ENCODE results near the gene CPA5.

CPA5 gene

DNA sequence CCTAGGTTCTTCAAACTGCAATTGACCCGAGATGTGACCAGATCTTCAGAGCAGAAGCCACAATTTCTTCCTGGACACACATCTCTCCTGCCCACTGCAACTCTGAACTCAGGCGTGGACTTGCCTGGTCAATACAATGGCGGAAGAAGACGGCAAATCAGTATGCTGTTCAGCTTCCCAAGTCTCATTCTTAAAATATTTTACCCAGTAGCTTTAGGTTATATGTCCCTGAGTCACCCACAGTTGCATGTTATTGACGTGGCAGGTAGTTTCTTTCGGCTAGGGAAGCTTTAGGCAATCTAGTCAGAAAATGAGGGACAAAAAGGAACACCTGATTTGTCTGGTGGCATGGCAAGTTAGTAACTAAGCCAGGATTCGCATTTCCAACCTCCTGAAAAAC, 73.7 kb downstream of the CPA5 start:
- TF ChIP-seq, protein P1, sequence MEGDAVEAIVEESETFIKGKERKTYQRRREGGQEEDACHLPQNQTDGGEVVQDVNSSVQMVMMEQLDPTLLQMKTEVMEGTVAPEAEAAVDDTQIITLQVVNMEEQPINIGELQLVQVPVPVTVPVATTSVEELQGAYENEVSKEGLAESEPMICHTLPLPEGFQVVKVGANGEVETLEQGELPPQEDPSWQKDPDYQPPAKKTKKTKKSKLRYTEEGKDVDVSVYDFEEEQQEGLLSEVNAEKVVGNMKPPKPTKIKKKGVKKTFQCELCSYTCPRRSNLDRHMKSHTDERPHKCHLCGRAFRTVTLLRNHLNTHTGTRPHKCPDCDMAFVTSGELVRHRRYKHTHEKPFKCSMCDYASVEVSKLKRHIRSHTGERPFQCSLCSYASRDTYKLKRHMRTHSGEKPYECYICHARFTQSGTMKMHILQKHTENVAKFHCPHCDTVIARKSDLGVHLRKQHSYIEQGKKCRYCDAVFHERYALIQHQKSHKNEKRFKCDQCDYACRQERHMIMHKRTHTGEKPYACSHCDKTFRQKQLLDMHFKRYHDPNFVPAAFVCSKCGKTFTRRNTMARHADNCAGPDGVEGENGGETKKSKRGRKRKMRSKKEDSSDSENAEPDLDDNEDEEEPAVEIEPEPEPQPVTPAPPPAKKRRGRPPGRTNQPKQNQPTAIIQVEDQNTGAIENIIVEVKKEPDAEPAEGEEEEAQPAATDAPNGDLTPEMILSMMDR (IDR thresholded peaks at IDR 0.05; ENCODE audit: control insufficient read depth, extremely low read depth, insufficient read depth) = no peak
- DNase-seq (ENCODE audit: low read depth) = no peak
- no peak overlapping the region for H3K4me3 ChIP-seq (ENCODE audit: low read depth, low read length)
